GM12801 (cell line): ENCODE data around the gene JAKMIP1.

Experiments used
- CTCF ChIP-seq: IDR thresholded peaks from one replicate; pipeline ENCODE4 v1.5.1; 2011; ENCODE audit warnings: control low read depth; ENCODE audit not compliant: insufficient read length; ENCODE audit errors: extremely low read depth

The JAKMIP1 gene

DNA sequence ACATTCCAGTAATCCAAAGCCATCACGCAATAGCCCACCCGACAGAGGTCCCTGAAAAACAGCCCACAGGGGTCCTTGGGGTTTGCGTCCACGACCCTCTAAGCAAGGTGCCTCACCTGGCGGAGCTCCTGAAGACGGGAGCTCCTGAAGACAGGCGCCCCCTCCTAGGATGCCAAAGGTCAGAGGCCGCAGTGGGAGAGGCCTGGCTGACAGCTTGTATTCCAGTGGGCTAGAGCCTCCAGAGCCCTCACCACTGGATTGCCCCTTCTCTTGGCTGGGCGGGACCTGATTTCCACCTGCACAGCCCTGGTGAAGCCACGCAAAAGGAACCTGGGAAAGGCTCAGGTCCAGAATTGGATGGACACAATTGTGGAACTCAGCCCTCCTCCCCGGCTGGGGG is 39.6 kb upstream of the JAKMIP1 start:
- no peak for TF ChIP-seq CTCF

DNA sequence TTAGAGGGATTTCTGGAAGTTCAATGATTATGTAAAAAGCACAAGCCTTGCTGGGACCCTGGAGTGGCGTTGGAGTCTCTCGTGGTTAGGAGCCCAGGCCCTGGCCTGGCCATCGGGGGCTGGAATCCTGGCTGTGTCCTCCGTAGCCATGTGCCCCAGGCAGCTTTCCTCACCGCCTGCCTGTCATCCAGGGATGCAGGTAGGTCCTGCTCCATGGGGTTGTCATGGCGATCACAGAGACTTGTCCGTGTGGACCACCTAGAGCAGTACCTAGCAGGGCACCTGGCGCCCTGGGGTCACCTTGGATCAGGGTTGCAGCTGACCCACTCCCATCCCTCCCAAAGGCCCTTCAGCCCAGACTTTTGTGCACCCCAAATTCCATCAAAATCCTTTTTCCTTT is 39.1 kb upstream of the JAKMIP1 start:
- TF ChIP-seq CTCF, result no peak

- no peak for TF ChIP-seq CTCF
Measured at GRCh38 chr4:6236816-6237390, 36.6 kb upstream of the JAKMIP1 start.

DNA sequence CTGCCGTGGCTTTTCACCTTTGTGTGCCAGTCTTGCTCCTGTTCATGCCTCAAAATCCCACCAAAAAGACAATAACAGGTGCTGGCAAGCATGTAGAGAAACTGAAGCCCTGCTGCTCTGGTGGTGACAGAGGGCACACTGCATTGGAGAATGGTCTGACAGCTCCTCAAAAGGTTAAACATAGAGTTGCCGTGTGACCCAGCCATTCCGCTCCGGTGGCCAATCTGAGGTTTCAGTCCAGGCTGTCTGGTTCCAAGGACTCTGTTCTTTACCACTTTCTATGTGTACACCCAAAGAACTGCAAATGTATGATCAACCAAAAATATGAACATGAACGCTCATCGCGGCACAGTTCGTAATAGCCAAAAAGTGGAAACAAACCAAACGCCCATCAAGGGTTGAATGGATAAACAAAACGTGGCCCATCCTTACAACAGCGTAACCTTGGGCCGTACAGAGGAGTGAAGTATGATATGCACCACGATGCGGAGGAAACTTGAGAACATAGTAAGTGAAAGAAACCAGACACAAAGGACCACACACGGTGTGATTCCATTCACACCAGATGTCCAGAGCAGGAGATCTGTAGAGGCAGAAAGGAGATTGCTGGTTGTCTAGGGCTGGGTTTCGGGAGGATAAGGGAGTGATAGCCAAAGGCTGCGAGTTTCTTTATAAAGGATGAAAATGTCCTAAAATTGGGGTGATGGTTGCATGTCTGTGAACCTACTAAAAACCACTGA is 35.7 kb upstream of the JAKMIP1 start:
- TF ChIP-seq CTCF, result no peak

GRCh38 chr4:6235012-6235411 is 34.7 kb upstream of the JAKMIP1 start:
- TF ChIP-seq CTCF, result no peak

DNA sequence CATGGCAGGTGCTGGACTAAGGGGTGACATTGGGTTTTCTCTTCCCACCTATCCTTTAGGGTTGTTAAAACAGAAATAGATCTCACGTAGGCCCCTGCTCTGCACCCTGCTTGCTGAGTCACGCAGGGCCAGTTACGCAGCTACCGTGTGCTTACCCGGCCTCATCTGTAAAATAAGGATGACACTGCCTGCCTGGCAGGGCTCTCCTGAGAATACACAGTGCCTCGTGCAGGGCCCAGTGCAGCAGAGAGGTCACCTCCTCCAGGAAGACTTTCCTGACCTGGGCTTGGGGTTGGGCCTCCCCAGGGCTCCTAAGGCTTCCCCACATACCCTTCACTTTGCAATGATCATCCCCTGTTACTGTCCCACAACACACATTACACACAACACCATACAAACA is 33.6 kb upstream of the JAKMIP1 start:
- no peak for TF ChIP-seq CTCF

- TF ChIP-seq CTCF, result no peak
Measured at GRCh38 chr4:6232836-6233785, 32.8 kb upstream of the JAKMIP1 start.
